Measurements from ENCODE around the gene CSNK2A1.

- no peak for TF ChIP-seq CTCF (IDR thresholded peaks at IDR 0.05; ENCODE audit: insufficient read depth, low read length)
- TF ChIP-seq REST (IDR thresholded peaks at IDR 0.05; ENCODE audit: insufficient replicate concordance, low read depth), result no peak
- no peak for TF ChIP-seq POLR2AphosphoS5 (IDR thresholded peaks at IDR 0.05; ENCODE audit: low read depth)
Observed at GRCh38 chr20:430091-430999, 113.2 kb downstream of the CSNK2A1 start.
